IMR-90 (cell line): ENCODE data around the gene MAGI1. TPM values are rescaled to one million over a fixed set of nuclear protein-coding genes. Genes with fewer than 3 reads are reported as not detected.

Experiments used
- ATAC-seq: fragments of 200-7000 bp; cut with Tn5 transposase; 2 replicates; pipeline ENCODE4 v1.9.1; 2020; ENCODE audit warnings: low read depth, mild to moderate bottlenecking, moderate library complexity
- BruUV-seq: library from RNA; stranded (reverse); fragments of 400-500 nt; replicated peaks from 2 replicates; lab custom pipeline; 2021; lab: Mats Ljungman, UMichigan
- CTCF ChIA-PET: fragments of 300-600 bp; formaldehyde crosslinking; extraction: SDS; loops from one replicate; lab custom pipeline; 2021; ENCODE audit warnings: antibody characterized with exemption; lab: Yijun Ruan, JAX
- POLR2A ChIA-PET: fragments of 300-600 bp; sonication (Branson Sonifier 250); formaldehyde crosslinking; loops from one replicate; lab custom pipeline; 2022; ENCODE audit warnings: antibody characterized with exemption; ENCODE audit not compliant: unreplicated experiment; lab: Charles Lee
- DNase-seq: peaks from one replicate; pipeline ENCODE4 v3.0.0; 2013
- H2AFZ ChIP-seq: replicated peaks from 2 replicates; pipeline ENCODE3; 2013; ENCODE audit warnings: low read length, mild to moderate bottlenecking; ENCODE audit not compliant: poor library complexity
- H2AK5ac ChIP-seq: 2 replicates; pipeline ENCODE4 v1.6.1; 2013; ENCODE audit warnings: low read depth, low read length, inconsistent platforms
- H2AK9ac ChIP-seq: replicated peaks from 2 replicates; pipeline ENCODE3; 2013; ENCODE audit warnings: mild to moderate bottlenecking, low read depth, low read length, moderate library complexity; ENCODE audit not compliant: poor library complexity
- H2BK120ac ChIP-seq: 2 replicates; pipeline ENCODE4 v1.6.1; 2013; ENCODE audit warnings: low read depth, low read length, inconsistent platforms
- H2BK15ac ChIP-seq: 3 replicates; pipeline ENCODE4 v1.6.1; 2013; ENCODE audit warnings: low read depth, low read length, inconsistent platforms
- H2BK20ac ChIP-seq: 2 replicates; pipeline ENCODE4 v1.6.1; 2013; ENCODE audit warnings: low read depth, mild to moderate bottlenecking, inconsistent platforms, low read length, moderate library complexity
- H2BK5ac ChIP-seq: 2 replicates; pipeline ENCODE4 v1.6.1; 2013; ENCODE audit warnings: mild to moderate bottlenecking, low read depth, low read length, inconsistent platforms; ENCODE audit not compliant: poor library complexity, severe bottlenecking
- H3K14ac ChIP-seq: replicated peaks from 2 replicates; pipeline ENCODE4 v1.6.1; 2013; ENCODE audit warnings: low read depth, low read length, inconsistent platforms
- H3K18ac ChIP-seq: 2 replicates; pipeline ENCODE4 v1.6.1; 2013; ENCODE audit warnings: low read depth, low read length, control low read depth
- H3K23ac ChIP-seq: 2 replicates; pipeline ENCODE4 v1.6.1; 2013; ENCODE audit warnings: low read depth, low read length, inconsistent platforms
- H3K27ac ChIP-seq: 2 replicates; pipeline ENCODE4 v1.5.1; 2013; ENCODE audit warnings: mild to moderate bottlenecking, control low read depth, low read length; ENCODE audit not compliant: insufficient read depth
- H3K27me3 ChIP-seq: 2 replicates; pipeline ENCODE4 v1.6.1; 2013; ENCODE audit warnings: low read length; ENCODE audit not compliant: control insufficient read depth, insufficient read depth
- H3K36me3 ChIP-seq: 2 replicates; pipeline ENCODE4 v1.6.1; 2013; ENCODE audit warnings: low read length, mixed read lengths; ENCODE audit not compliant: control insufficient read depth, insufficient read depth
- H3K4ac ChIP-seq: 2 replicates; pipeline ENCODE4 v1.6.1; 2013; ENCODE audit warnings: low read depth, low read length, inconsistent platforms
- H3K4me1 ChIP-seq: 2 replicates; pipeline ENCODE4 v1.6.1; 2013; ENCODE audit warnings: low read length, mixed read lengths; ENCODE audit not compliant: control insufficient read depth, insufficient read depth
- H3K4me2 ChIP-seq: 2 replicates; pipeline ENCODE4 v1.6.1; 2013; ENCODE audit warnings: low read depth, mild to moderate bottlenecking, control low read depth, low read length, moderate library complexity
- H3K4me3 ChIP-seq: 2 replicates; pipeline ENCODE4 v1.5.1; 2013; ENCODE audit warnings: low read depth, mild to moderate bottlenecking, control low read depth, low read length, moderate library complexity; ENCODE audit not compliant: insufficient read depth
- H3K56ac ChIP-seq: 2 replicates; pipeline ENCODE4 v1.6.1; 2013; ENCODE audit warnings: low read length, inconsistent platforms; ENCODE audit not compliant: insufficient read depth; ENCODE audit errors: extremely low read depth
- H3K79me1 ChIP-seq, 2 experiments: 2 replicates each; pipeline ENCODE4 v1.6.1; 2013; ENCODE audit warnings: low read length in 2 of 2, inconsistent platforms in 1 of 2, low read depth in 1 of 2
- H3K9ac ChIP-seq: 2 replicates; pipeline ENCODE4 v1.6.1; 2013; ENCODE audit warnings: low read depth, low read length, control low read depth
- H3K9me1 ChIP-seq: 2 replicates; pipeline ENCODE4 v1.6.1; 2013; ENCODE audit warnings: low read length, inconsistent platforms; ENCODE audit not compliant: insufficient read depth
- H3K9me3 ChIP-seq: 2 replicates; pipeline ENCODE4 v1.6.1; 2013; ENCODE audit warnings: low read length; ENCODE audit not compliant: control insufficient read depth, insufficient read depth
- H4K20me1 ChIP-seq: 2 replicates; pipeline ENCODE4 v1.6.1; 2013; ENCODE audit warnings: low read length, inconsistent platforms; ENCODE audit not compliant: insufficient read depth
- H4K5ac ChIP-seq: 2 replicates; pipeline ENCODE4 v1.6.1; 2013; ENCODE audit warnings: mild to moderate bottlenecking, low read depth, low read length, control low read depth
- H4K8ac ChIP-seq, 2 experiments: 2 replicates each; pipeline ENCODE4 v1.6.1; 2013; ENCODE audit warnings: low read depth in 2 of 2, low read length in 2 of 2, control low read depth in 1 of 2, inconsistent platforms in 1 of 2
- H4K91ac ChIP-seq: 2 replicates; pipeline ENCODE4 v1.6.1; 2013; ENCODE audit warnings: low read depth, low read length, inconsistent platforms; ENCODE audit not compliant: insufficient read depth
- BHLHE40 ChIP-seq: fragments of 150-350 bp; IDR thresholded peaks from 2 replicates; pipeline ENCODE4 v1.6.1; 2016; ENCODE audit warnings: mild to moderate bottlenecking, low read depth, low read length
- CEBPB ChIP-seq: IDR thresholded peaks from 2 replicates; pipeline ENCODE4 v1.6.1; 2012; ENCODE audit warnings: low read depth, low read length, improper control_type of control experiment
- CHD1 ChIP-seq: IDR thresholded peaks from 2 replicates; pipeline ENCODE4 v1.6.1; 2012; ENCODE audit warnings: low read depth, low read length, improper control_type of control experiment
- CTCF ChIP-seq: conservative IDR thresholded peaks from 2 replicates; pipeline ENCODE4 v1.5.1; 2012; ENCODE audit warnings: mild to moderate bottlenecking, low read depth, low read length, improper control_type of control experiment
- ELK1 ChIP-seq: fragments of 150-350 bp; IDR thresholded peaks from 2 replicates; pipeline ENCODE4 v1.6.1; 2016; ENCODE audit warnings: low read depth, mild to moderate bottlenecking, low read length, moderate library complexity, borderline replicate concordance
- FOS ChIP-seq: fragments of 150-350 bp; IDR thresholded peaks from 2 replicates; pipeline ENCODE4 v1.6.1; 2016; ENCODE audit warnings: low read depth, low read length
- MAFK ChIP-seq: IDR thresholded peaks from 2 replicates; pipeline ENCODE4 v1.6.1; 2012; ENCODE audit warnings: low read depth, low read length, improper control_type of control experiment
- MAZ ChIP-seq: IDR thresholded peaks from 2 replicates; pipeline ENCODE4 v1.6.1; 2012; ENCODE audit warnings: low read depth, mild to moderate bottlenecking, low read length, improper control_type of control experiment, moderate library complexity, borderline replicate concordance
- MXI1 ChIP-seq: IDR thresholded peaks from 2 replicates; pipeline ENCODE4 v1.6.1; 2012; ENCODE audit warnings: low read depth, mild to moderate bottlenecking, low read length, moderate library complexity, borderline replicate concordance
- NFE2L2 ChIP-seq: fragments of 150-350 bp; IDR thresholded peaks from 2 replicates; pipeline ENCODE4 v1.6.1; 2016; ENCODE audit warnings: low read depth, mild to moderate bottlenecking, low read length
- POLR2A ChIP-seq: IDR thresholded peaks from 2 replicates; pipeline ENCODE4 v1.6.1; 2012; ENCODE audit warnings: mild to moderate bottlenecking, low read depth, low read length
- RAD21 ChIP-seq: IDR thresholded peaks from 2 replicates; pipeline ENCODE4 v1.6.1; 2012; ENCODE audit warnings: low read length, improper control_type of control experiment
- RFX5 ChIP-seq: IDR thresholded peaks from 2 replicates; pipeline ENCODE4 v1.8.0; 2012; ENCODE audit warnings: low read depth, mild to moderate bottlenecking, low read length, moderate library complexity
- SMC3 ChIP-seq: fragments of 150-350 bp; IDR thresholded peaks from 2 replicates; pipeline ENCODE4 v1.6.1; 2016; ENCODE audit warnings: low read depth, mild to moderate bottlenecking, antibody characterized with exemption, low read length, moderate library complexity
- USF2 ChIP-seq: fragments of 150-350 bp; IDR thresholded peaks from 2 replicates; pipeline ENCODE4 v1.6.1; 2017; ENCODE audit warnings: mild to moderate bottlenecking, antibody characterized with exemption, low read length, low read depth
- dilution Hi-C: fragments of 300-500 bp; cut with HindIII; formaldehyde crosslinking; loops from one replicate; pipeline ENCODE4 v1.14.3; 2018; ENCODE audit warnings: low sequenced_read_pairs; ENCODE audit not compliant: unreplicated experiment
- in situ Hi-C: fragments of 300-500 bp; cut with MboI; formaldehyde crosslinking; loops from 3 replicates; pipeline ENCODE4 v1.14.3; 2019; ENCODE audit warnings: low sequenced_read_pairs, inconsistent platforms, mixed read lengths
- intact Hi-C: fragments of 100-400 bp; cut with micrococcal nuclease; formaldehyde crosslinking; loops from 2 replicates; pipeline ENCODE4 v1.10.0; 2022
- polyA plus RNA-seq, 3 experiments: library from polyadenylated mRNA; depleted of rRNA; stranded (reverse); fragments of >200 nt; gene quantifications; 2 replicates each; pipeline ENCODE4 v1.2.3, GENCODE V29; 2012; ENCODE audit warnings: low replicate concordance in 1 of 3
- total RNA-seq: library from RNA; depleted of rRNA; stranded (reverse); fragments of >200 nt; gene quantifications from 2 replicates; pipeline ENCODE4 v1.2.3, GENCODE V29; 2012

The MAGI1 gene
- total and polyA plus RNA-seq, 2 of the 4 experiments (the other 2 are of a cell fraction): 14.5 to 24.2 TPM

- no peaks in the 10 kb centered on the region for H3K36me3 ChIP-seq
- 0 out of 2 replicates have a peak, but pooled peaks cover 3% of the 10 kb centered on the region for H3K9me1 ChIP-seq
- ChIA-PET POLR2A (interaction anchor here (0.6 kb wide), 1 partner anchor 20 kb away, joined by 3 read pairs; no protein-coding TSS in a partner anchor), CTCF (interaction anchor here (0.9 to 1.1 kb wide), 3 partner anchors 9 to 293 kb away, joined by 3 to 4 read pairs (median 4); no protein-coding TSS in a partner anchor)
- H2AFZ ChIP-seq: no peak overlapping the region
- DNase-seq: peak; percentile 76
- H2BK20ac ChIP-seq: peak overlapping the region; percentile 10; the same call in 1 of the 2 replicates
- peaks cover 8% of the 10 kb centered on the region for H3K4me1 ChIP-seq
- H3K18ac ChIP-seq: peak overlapping the region; percentile 91
- peak overlapping the region; percentile 30; the same call in 1 of the 2 replicates for H2BK120ac ChIP-seq
- peak overlapping the region; percentile 47; the same call in 1 of the 2 replicates for H3K4ac ChIP-seq
- H4K8ac ChIP-seq: peak overlapping the region in 1 of 2 experiments; percentile 78; a peak in 1 of 4 replicates
- H3K14ac ChIP-seq: peak overlapping the region; percentile 44; the same call in 1 of the 2 replicates
- peaks cover 11% of the 10 kb centered on the region; the same call in 1 of the 2 replicates for H4K20me1 ChIP-seq
- intact Hi-C loops: loop anchor here (2.0 kb wide), 1 partner anchor 1199 kb away; no protein-coding TSS in a partner anchor
- in situ Hi-C loops: loop anchor here (10.0 to 25.0 kb wide), 2 partner anchors 385 to 1193 kb away; no protein-coding TSS in a partner anchor
- H3K9me3 ChIP-seq: no peaks in the 10 kb centered on the region
- peak overlapping the region; percentile 31; the same call in 1 of the 2 replicates for H4K5ac ChIP-seq
- H2BK15ac ChIP-seq: peak overlapping the region; percentile 80; the same call in 1 of the 3 replicates
- H3K4me2 ChIP-seq: peak overlapping the region; percentile 39; the same call in 1 of the 2 replicates
- peak overlapping the region; percentile 9; the same call in 1 of the 2 replicates for H3K23ac ChIP-seq
- H4K91ac ChIP-seq: 0 out of 2 replicates have a peak overlapping the region, but pooled peaks have one; percentile 69
- peak overlapping the region; percentile 81; the same call in 1 of the 2 replicates for H2AK5ac ChIP-seq
- no peaks in the 10 kb centered on the region for H3K27me3 ChIP-seq
- no peak overlapping the region for H3K4me3 ChIP-seq
- peak; percentile 55 for ATAC-seq
- no peak overlapping the region for H2AK9ac ChIP-seq
- BruUV-seq: no TSS peak
- H3K79me1 ChIP-seq: peaks cover 17 to 21% of the 10 kb centered on the region in 2 experiments; a peak in 3 of 4 replicates
- dilution Hi-C loops: no loop called here
- H2BK5ac ChIP-seq: peak overlapping the region; percentile 55
- no peak overlapping the region for H3K9ac ChIP-seq
- no peak overlapping the region for H3K56ac ChIP-seq
- peak overlapping the region; percentile 82; the same call in 1 of the 2 replicates for H3K27ac ChIP-seq
- TF ChIP-seq CEBPB: no peak; the same call in 1 of the 2 replicates
- no peak for TF ChIP-seq USF2
- TF ChIP-seq NFE2L2: no peak
- no peak for TF ChIP-seq SMC3
- no peak for TF ChIP-seq CTCF
- TF ChIP-seq FOS: no peak
- TF ChIP-seq MXI1: no peak
- no peak for TF ChIP-seq ELK1
- TF ChIP-seq POLR2A: no peak
- TF ChIP-seq MAFK: no peak
- no peak for TF ChIP-seq BHLHE40
- no peak for TF ChIP-seq MAZ
- TF ChIP-seq RAD21: no peak
- TF ChIP-seq RFX5: no peak
- TF ChIP-seq CHD1: no peak
Measured at GRCh38 chr3:65729973-65730372, 308.7 kb downstream of the MAGI1 start.
